ENCODE measurements around the gene MCHR1.
"Not testable (repeated sequence)": the region's sequence is repeated elsewhere in the genome, so short reads cannot be mapped to it uniquely, and the experiment has no call there.

Gene MCHR1

GRCh38 chr22:40656651-40657050 is 22.6 kb upstream of the MCHR1 start:
- not testable (repeated sequence) for DNase-seq

- DNase-seq, result no peak
Observed at GRCh38 chr22:40659166-40659565, 20.1 kb upstream of the MCHR1 start.

- DNase-seq, result no peak
Observed at GRCh38 chr22:40660730-40661129, 18.6 kb upstream of the MCHR1 start.

GRCh38 chr22:40661671-40662070 is 17.6 kb upstream of the MCHR1 start:
- no peak for DNase-seq

- no peak for DNase-seq
Observed at GRCh38 chr22:40665312-40665711, 14.0 kb upstream of the MCHR1 start.

GRCh38 chr22:40666151-40666848 is 13.0 kb upstream of the MCHR1 start:
- no peak for DNase-seq

- no peak for DNase-seq
Observed at GRCh38 chr22:40668611-40669411, 10.5 kb upstream of the MCHR1 start.

- no peak for DNase-seq
Observed at GRCh38 chr22:40670058-40670457, 9.2 kb upstream of the MCHR1 start.

GRCh38 chr22:40671369-40671768 is 7.9 kb upstream of the MCHR1 start:
- DNase-seq, result no peak

GRCh38 chr22:40671796-40672360 is 7.4 kb upstream of the MCHR1 start:
- DNase-seq, result no peak

GRCh38 chr22:40673017-40673416 is 6.3 kb upstream of the MCHR1 start:
- DNase-seq, result no peak

GRCh38 chr22:40674274-40674673 is 5.0 kb upstream of the MCHR1 start:
- no peak for DNase-seq

GRCh38 chr22:40676166-40676565 is 3.1 kb upstream of the MCHR1 start:
- not testable (repeated sequence) for DNase-seq

- no peak for DNase-seq
Observed at GRCh38 chr22:40676644-40677043, 2.6 kb upstream of the MCHR1 start.

- no peak for DNase-seq
Observed at GRCh38 chr22:40678493-40679248, 613 bp upstream of the MCHR1 start.

- DNase-seq, result no peak
Observed at GRCh38 chr22:40679964-40680818, 907 bp downstream of the MCHR1 start.

GRCh38 chr22:40680819-40681183 is 1.5 kb downstream of the MCHR1 start:
- no peak for DNase-seq

- no peak for DNase-seq
Observed at GRCh38 chr22:40681451-40681850, 2.2 kb downstream of the MCHR1 start.

GRCh38 chr22:40684728-40685127 is 5.4 kb downstream of the MCHR1 start:
- DNase-seq, result no peak

- no peak for DNase-seq
Observed at GRCh38 chr22:40685406-40685805, 6.1 kb downstream of the MCHR1 start.

GRCh38 chr22:40687706-40688105 is 8.4 kb downstream of the MCHR1 start:
- no peak for DNase-seq

GRCh38 chr22:40690370-40690769 is 11.1 kb downstream of the MCHR1 start:
- no peak for DNase-seq
